IMR-90 (cell line): Measurements from ENCODE around the gene CCDC54. TPM values are rescaled to one million over a fixed set of nuclear protein-coding genes. Genes with fewer than 3 reads are reported as not detected.

Experiments
- ATAC-seq: fragments of 200-7000 bp; cut with Tn5 transposase; 2 replicates; pipeline ENCODE4 v1.9.1; 2020; ENCODE audit warnings: low read depth, mild to moderate bottlenecking, moderate library complexity
- BruUV-seq: library from RNA; stranded (reverse); fragments of 400-500 nt; replicated peaks from 2 replicates; lab custom pipeline; 2021; lab: Mats Ljungman, UMichigan
- CTCF ChIA-PET: fragments of 300-600 bp; formaldehyde crosslinking; extraction: SDS; loops from one replicate; lab custom pipeline; 2021; ENCODE audit warnings: antibody characterized with exemption; lab: Yijun Ruan, JAX
- POLR2A ChIA-PET: fragments of 300-600 bp; sonication (Branson Sonifier 250); formaldehyde crosslinking; loops from one replicate; lab custom pipeline; 2022; ENCODE audit warnings: antibody characterized with exemption; ENCODE audit not compliant: unreplicated experiment; lab: Charles Lee
- DNase-seq: peaks from one replicate; pipeline ENCODE4 v3.0.0; 2013
- H2AFZ ChIP-seq: replicated peaks from 2 replicates; pipeline ENCODE3; 2013; ENCODE audit warnings: low read length, mild to moderate bottlenecking; ENCODE audit not compliant: poor library complexity
- H2AK5ac ChIP-seq: 2 replicates; pipeline ENCODE4 v1.6.1; 2013; ENCODE audit warnings: low read depth, low read length, inconsistent platforms
- H2AK9ac ChIP-seq: replicated peaks from 2 replicates; pipeline ENCODE3; 2013; ENCODE audit warnings: mild to moderate bottlenecking, low read depth, low read length, moderate library complexity; ENCODE audit not compliant: poor library complexity
- H2BK120ac ChIP-seq: 2 replicates; pipeline ENCODE4 v1.6.1; 2013; ENCODE audit warnings: low read depth, low read length, inconsistent platforms
- H2BK15ac ChIP-seq: 3 replicates; pipeline ENCODE4 v1.6.1; 2013; ENCODE audit warnings: low read depth, low read length, inconsistent platforms
- H2BK20ac ChIP-seq: 2 replicates; pipeline ENCODE4 v1.6.1; 2013; ENCODE audit warnings: low read depth, mild to moderate bottlenecking, inconsistent platforms, low read length, moderate library complexity
- H2BK5ac ChIP-seq: 2 replicates; pipeline ENCODE4 v1.6.1; 2013; ENCODE audit warnings: mild to moderate bottlenecking, low read depth, low read length, inconsistent platforms; ENCODE audit not compliant: poor library complexity, severe bottlenecking
- H3K14ac ChIP-seq: replicated peaks from 2 replicates; pipeline ENCODE4 v1.6.1; 2013; ENCODE audit warnings: low read depth, low read length, inconsistent platforms
- H3K18ac ChIP-seq: 2 replicates; pipeline ENCODE4 v1.6.1; 2013; ENCODE audit warnings: low read depth, low read length, control low read depth
- H3K23ac ChIP-seq: 2 replicates; pipeline ENCODE4 v1.6.1; 2013; ENCODE audit warnings: low read depth, low read length, inconsistent platforms
- H3K27ac ChIP-seq: 2 replicates; pipeline ENCODE4 v1.5.1; 2013; ENCODE audit warnings: mild to moderate bottlenecking, control low read depth, low read length; ENCODE audit not compliant: insufficient read depth
- H3K27me3 ChIP-seq: 2 replicates; pipeline ENCODE4 v1.6.1; 2013; ENCODE audit warnings: low read length; ENCODE audit not compliant: control insufficient read depth, insufficient read depth
- H3K36me3 ChIP-seq: 2 replicates; pipeline ENCODE4 v1.6.1; 2013; ENCODE audit warnings: low read length, mixed read lengths; ENCODE audit not compliant: control insufficient read depth, insufficient read depth
- H3K4ac ChIP-seq: 2 replicates; pipeline ENCODE4 v1.6.1; 2013; ENCODE audit warnings: low read depth, low read length, inconsistent platforms
- H3K4me1 ChIP-seq: 2 replicates; pipeline ENCODE4 v1.6.1; 2013; ENCODE audit warnings: low read length, mixed read lengths; ENCODE audit not compliant: control insufficient read depth, insufficient read depth
- H3K4me2 ChIP-seq: 2 replicates; pipeline ENCODE4 v1.6.1; 2013; ENCODE audit warnings: low read depth, mild to moderate bottlenecking, control low read depth, low read length, moderate library complexity
- H3K4me3 ChIP-seq: 2 replicates; pipeline ENCODE4 v1.5.1; 2013; ENCODE audit warnings: low read depth, mild to moderate bottlenecking, control low read depth, low read length, moderate library complexity; ENCODE audit not compliant: insufficient read depth
- H3K56ac ChIP-seq: 2 replicates; pipeline ENCODE4 v1.6.1; 2013; ENCODE audit warnings: low read length, inconsistent platforms; ENCODE audit not compliant: insufficient read depth; ENCODE audit errors: extremely low read depth
- H3K79me1 ChIP-seq, 2 experiments: 2 replicates each; pipeline ENCODE4 v1.6.1; 2013; ENCODE audit warnings: low read length in 2 of 2, inconsistent platforms in 1 of 2, low read depth in 1 of 2
- H3K9ac ChIP-seq: 2 replicates; pipeline ENCODE4 v1.6.1; 2013; ENCODE audit warnings: low read depth, low read length, control low read depth
- H3K9me1 ChIP-seq: 2 replicates; pipeline ENCODE4 v1.6.1; 2013; ENCODE audit warnings: low read length, inconsistent platforms; ENCODE audit not compliant: insufficient read depth
- H3K9me3 ChIP-seq: 2 replicates; pipeline ENCODE4 v1.6.1; 2013; ENCODE audit warnings: low read length; ENCODE audit not compliant: control insufficient read depth, insufficient read depth
- H4K20me1 ChIP-seq: 2 replicates; pipeline ENCODE4 v1.6.1; 2013; ENCODE audit warnings: low read length, inconsistent platforms; ENCODE audit not compliant: insufficient read depth
- H4K5ac ChIP-seq: 2 replicates; pipeline ENCODE4 v1.6.1; 2013; ENCODE audit warnings: mild to moderate bottlenecking, low read depth, low read length, control low read depth
- H4K8ac ChIP-seq, 2 experiments: 2 replicates each; pipeline ENCODE4 v1.6.1; 2013; ENCODE audit warnings: low read depth in 2 of 2, low read length in 2 of 2, control low read depth in 1 of 2, inconsistent platforms in 1 of 2
- H4K91ac ChIP-seq: 2 replicates; pipeline ENCODE4 v1.6.1; 2013; ENCODE audit warnings: low read depth, low read length, inconsistent platforms; ENCODE audit not compliant: insufficient read depth
- BHLHE40 ChIP-seq: fragments of 150-350 bp; IDR thresholded peaks from 2 replicates; pipeline ENCODE4 v1.6.1; 2016; ENCODE audit warnings: mild to moderate bottlenecking, low read depth, low read length
- CHD1 ChIP-seq: IDR thresholded peaks from 2 replicates; pipeline ENCODE4 v1.6.1; 2012; ENCODE audit warnings: low read depth, low read length, improper control_type of control experiment
- ELK1 ChIP-seq: fragments of 150-350 bp; IDR thresholded peaks from 2 replicates; pipeline ENCODE4 v1.6.1; 2016; ENCODE audit warnings: low read depth, mild to moderate bottlenecking, low read length, moderate library complexity, borderline replicate concordance
- MXI1 ChIP-seq: IDR thresholded peaks from 2 replicates; pipeline ENCODE4 v1.6.1; 2012; ENCODE audit warnings: low read depth, mild to moderate bottlenecking, low read length, moderate library complexity, borderline replicate concordance
- RFX5 ChIP-seq: IDR thresholded peaks from 2 replicates; pipeline ENCODE4 v1.8.0; 2012; ENCODE audit warnings: low read depth, mild to moderate bottlenecking, low read length, moderate library complexity
- SMC3 ChIP-seq: fragments of 150-350 bp; IDR thresholded peaks from 2 replicates; pipeline ENCODE4 v1.6.1; 2016; ENCODE audit warnings: low read depth, mild to moderate bottlenecking, antibody characterized with exemption, low read length, moderate library complexity
- WGBS, 2 experiments: methylation state at CpG; one replicate each; pipeline versions ENCODE4 v1.1.5 to v1.1.7; 2013; ENCODE audit warnings: missing lambda C conversion rate in 2 of 2; ENCODE audit not compliant: insufficient read length in 1 of 2; ENCODE audit errors: extremely low coverage in 2 of 2; 5-methylcytosine and 5-hydroxymethylcytosine counted together
- dilution Hi-C: fragments of 300-500 bp; cut with HindIII; formaldehyde crosslinking; loops from one replicate; pipeline ENCODE4 v1.14.3; 2018; ENCODE audit warnings: low sequenced_read_pairs; ENCODE audit not compliant: unreplicated experiment
- in situ Hi-C: fragments of 300-500 bp; cut with MboI; formaldehyde crosslinking; loops from 3 replicates; pipeline ENCODE4 v1.14.3; 2019; ENCODE audit warnings: low sequenced_read_pairs, inconsistent platforms, mixed read lengths
- intact Hi-C: fragments of 100-400 bp; cut with micrococcal nuclease; formaldehyde crosslinking; loops from 2 replicates; pipeline ENCODE4 v1.10.0; 2022
- polyA plus RNA-seq, 3 experiments: library from polyadenylated mRNA; depleted of rRNA; stranded (reverse); fragments of >200 nt; gene quantifications; 2 replicates each; pipeline ENCODE4 v1.2.3, GENCODE V29; 2012; ENCODE audit warnings: low replicate concordance in 1 of 3
- total RNA-seq: library from RNA; depleted of rRNA; stranded (reverse); fragments of >200 nt; gene quantifications from 2 replicates; pipeline ENCODE4 v1.2.3, GENCODE V29; 2012

CCDC54 gene
- total and polyA plus RNA-seq, 2 of the 4 experiments (the other 2 are of a cell fraction) = not detected

GRCh38 chr3:107413264-107413663 lies 36.0 kb downstream of the CCDC54 start:
- in situ Hi-C loops (no loop called here), intact Hi-C loops (no loop called here), dilution Hi-C loops (no loop called here)
- no TSS peak for BruUV-seq
- H3K27ac ChIP-seq = no peak overlapping the region
- H4K20me1 ChIP-seq = no peaks in the 10 kb centered on the region
- no peaks in the 10 kb centered on the region for H3K27me3 ChIP-seq
- no peaks in the 10 kb centered on the region for H3K9me1 ChIP-seq
- H3K4me3 ChIP-seq = no peak overlapping the region
- no peak overlapping the region for H4K8ac ChIP-seq
- TF ChIP-seq CHD1 = no peak
- TF ChIP-seq RFX5 = no peak
- no peak for TF ChIP-seq SMC3
- no peak for TF ChIP-seq MXI1
- no peak for TF ChIP-seq BHLHE40
- no peak for TF ChIP-seq ELK1
- DNase-seq (no peak), ATAC-seq (no peak)
- WGBS, 2 experiments = 100% methylated on average over 1 of the region's 6 CpGs; no CpG with 5 or more reads in 1 of the 2 experiments
- H3K4me1 ChIP-seq = 0 out of 2 replicates have a peak, but pooled peaks cover 1% of the 10 kb centered on the region
- H3K79me1 ChIP-seq = no peaks in the 10 kb centered on the region
- H3K4me2 ChIP-seq = no peak overlapping the region
- H3K56ac ChIP-seq = no peak overlapping the region
- no peak overlapping the region for H3K9ac ChIP-seq
- H4K5ac ChIP-seq = no peak overlapping the region
- H2BK120ac ChIP-seq = no peak overlapping the region
- no peak overlapping the region for H2BK20ac ChIP-seq
- no peak overlapping the region for H2BK5ac ChIP-seq
- H2BK15ac ChIP-seq = no peak overlapping the region
- H3K23ac ChIP-seq = no peak overlapping the region
- no peak overlapping the region for H3K4ac ChIP-seq
- H3K14ac ChIP-seq = no peak overlapping the region
- no peak overlapping the region for H2AK5ac ChIP-seq
- no peak overlapping the region for H4K91ac ChIP-seq
- H3K36me3 ChIP-seq = no peaks in the 10 kb centered on the region
- no peak overlapping the region for H3K18ac ChIP-seq
- ChIA-PET CTCF (interaction anchor here (1.8 kb wide), 1 partner anchor 141 kb away, joined by 5 read pairs; no protein-coding TSS in a partner anchor), POLR2A (no interaction called here)
- H2AFZ ChIP-seq = no peak overlapping the region
- H3K9me3 ChIP-seq = peaks cover 9% of the 10 kb centered on the region
- H2AK9ac ChIP-seq = no peak overlapping the region
